ENCODE measurements around the gene COLEC12.

The COLEC12 gene

GRCh38 chr18:379681-380330 is 120.7 kb downstream of the COLEC12 start:
- H3K4me3 ChIP-seq (ENCODE audit: low read depth, low read length) = no peak overlapping the region
- TF ChIP-seq, protein P1, sequence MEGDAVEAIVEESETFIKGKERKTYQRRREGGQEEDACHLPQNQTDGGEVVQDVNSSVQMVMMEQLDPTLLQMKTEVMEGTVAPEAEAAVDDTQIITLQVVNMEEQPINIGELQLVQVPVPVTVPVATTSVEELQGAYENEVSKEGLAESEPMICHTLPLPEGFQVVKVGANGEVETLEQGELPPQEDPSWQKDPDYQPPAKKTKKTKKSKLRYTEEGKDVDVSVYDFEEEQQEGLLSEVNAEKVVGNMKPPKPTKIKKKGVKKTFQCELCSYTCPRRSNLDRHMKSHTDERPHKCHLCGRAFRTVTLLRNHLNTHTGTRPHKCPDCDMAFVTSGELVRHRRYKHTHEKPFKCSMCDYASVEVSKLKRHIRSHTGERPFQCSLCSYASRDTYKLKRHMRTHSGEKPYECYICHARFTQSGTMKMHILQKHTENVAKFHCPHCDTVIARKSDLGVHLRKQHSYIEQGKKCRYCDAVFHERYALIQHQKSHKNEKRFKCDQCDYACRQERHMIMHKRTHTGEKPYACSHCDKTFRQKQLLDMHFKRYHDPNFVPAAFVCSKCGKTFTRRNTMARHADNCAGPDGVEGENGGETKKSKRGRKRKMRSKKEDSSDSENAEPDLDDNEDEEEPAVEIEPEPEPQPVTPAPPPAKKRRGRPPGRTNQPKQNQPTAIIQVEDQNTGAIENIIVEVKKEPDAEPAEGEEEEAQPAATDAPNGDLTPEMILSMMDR (IDR thresholded peaks at IDR 0.05; ENCODE audit: low read depth, low read length) = no peak
- in situ Hi-C loops (cut with HindIII; ENCODE audit: low sequenced_read_pairs) = no loop called here
- no peak for DNase-seq (ENCODE audit: low read depth, low spot score)

DNA sequence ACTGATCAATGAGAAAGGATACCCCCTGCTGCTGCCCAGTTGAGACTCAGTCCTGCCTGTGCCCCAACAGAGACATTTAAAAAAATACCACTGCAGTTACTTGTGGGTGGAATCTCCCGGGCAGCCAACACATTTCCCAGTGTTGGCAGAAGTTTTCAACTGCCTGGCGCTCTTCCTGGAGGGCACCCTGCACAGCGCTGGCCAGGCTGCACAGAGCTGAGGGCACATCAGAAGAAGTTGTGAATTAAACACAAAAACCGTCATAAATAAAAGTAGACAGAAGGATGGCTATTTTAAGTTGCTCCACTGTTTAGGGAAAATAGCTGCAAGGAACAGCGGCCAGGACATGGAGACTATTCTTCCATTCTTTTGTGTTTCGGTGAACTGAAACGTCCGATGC is 122.4 kb downstream of the COLEC12 start:
- no peak overlapping the region for H3K4me3 ChIP-seq (ENCODE audit: low read depth, low read length)
- in situ Hi-C loops (cut with HindIII; ENCODE audit: low sequenced_read_pairs) = no loop called here
- DNase-seq (ENCODE audit: low read depth, low spot score) = no peak
- TF ChIP-seq, protein P1 (IDR thresholded peaks at IDR 0.05; ENCODE audit: low read depth, low read length) = no peak

- no peak overlapping the region for H3K4me3 ChIP-seq (ENCODE audit: low read depth, low read length)
- no peak for DNase-seq (ENCODE audit: low read depth, low spot score)
- TF ChIP-seq, protein P1 (IDR thresholded peaks at IDR 0.05; ENCODE audit: low read depth, low read length) = no peak
- in situ Hi-C loops (cut with HindIII; ENCODE audit: low sequenced_read_pairs) = no loop called here
Measured at GRCh38 chr18:377088-377487, 123.4 kb downstream of the COLEC12 start.

DNA sequence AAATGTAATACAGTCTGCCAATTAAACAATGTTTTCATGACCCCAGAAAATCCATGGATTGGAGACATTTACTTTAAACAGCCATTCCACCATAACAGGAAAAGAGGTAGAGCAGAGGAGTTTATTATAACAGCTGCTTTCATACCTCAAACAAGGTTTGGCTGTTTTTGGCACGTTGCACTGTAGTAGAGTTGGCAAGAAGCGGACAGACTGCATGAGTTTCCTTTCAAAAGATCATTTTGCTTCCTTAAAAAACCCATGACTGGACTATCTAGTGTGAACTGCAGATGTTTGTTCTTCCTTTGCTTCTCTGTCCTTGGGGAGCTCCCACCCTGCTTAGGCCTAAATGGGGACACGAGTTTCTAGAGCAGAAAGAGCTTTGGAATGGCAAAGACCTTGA is 124.2 kb downstream of the COLEC12 start:
- DNase-seq (ENCODE audit: low read depth, low spot score) = peak; percentile 73
- TF ChIP-seq, protein P1 (IDR thresholded peaks at IDR 0.05; ENCODE audit: low read depth, low read length) = no peak

DNA sequence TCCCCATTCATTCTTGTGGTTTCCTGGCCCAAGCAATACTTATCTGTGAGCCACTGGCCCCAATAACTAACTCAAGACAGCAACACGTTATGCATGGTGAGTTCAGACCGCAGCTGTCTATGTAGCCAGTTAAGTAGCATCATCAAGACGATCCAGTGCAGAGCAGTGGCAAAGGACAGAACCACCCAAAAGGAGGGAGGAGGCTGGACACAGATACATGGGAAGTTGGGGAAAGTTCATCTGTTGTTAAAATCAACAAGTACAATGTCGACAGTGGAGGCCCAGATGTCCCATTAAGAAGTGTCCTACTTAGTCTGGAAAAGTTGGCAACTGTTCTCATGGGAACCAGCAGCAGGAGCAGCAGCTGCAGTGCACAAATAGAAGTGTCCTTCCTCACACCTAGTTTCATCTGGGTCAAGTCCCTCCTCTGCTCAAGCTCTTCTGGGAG is 125.8 kb downstream of the COLEC12 start:
- in situ Hi-C loops (cut with HindIII; ENCODE audit: low sequenced_read_pairs) = no loop called here
- TF ChIP-seq, protein P1 (IDR thresholded peaks at IDR 0.05; ENCODE audit: low read depth, low read length) = no peak
- peak; percentile 21 for DNase-seq (ENCODE audit: low read depth, low spot score)
- H3K4me3 ChIP-seq (ENCODE audit: low read depth, low read length) = no peak overlapping the region

More for the DNA sequence above, 124.2 kb downstream of the COLEC12 start:
- no peak overlapping the region for H3K4me3 ChIP-seq (ENCODE audit: low read depth, low read length)
- in situ Hi-C loops (cut with HindIII; ENCODE audit: low sequenced_read_pairs) = no loop called here

- in situ Hi-C loops (cut with HindIII; ENCODE audit: low sequenced_read_pairs) = no loop called here
- DNase-seq (ENCODE audit: low read depth, low spot score) = no peak
- no peak overlapping the region for H3K4me3 ChIP-seq (ENCODE audit: low read depth, low read length)
- TF ChIP-seq, protein P1 (IDR thresholded peaks at IDR 0.05; ENCODE audit: low read depth, low read length) = no peak
Measured at GRCh38 chr18:373780-374179, 126.7 kb downstream of the COLEC12 start.
